ENCODE results near the gene XG.
"Not testable (repeated sequence)": the region's sequence is repeated elsewhere in the genome, so short reads cannot be mapped to it uniquely, and the experiment has no call there.

The XG gene

GRCh38 chrX:2751874-2752300 lies at the start of gene XG:
XG (plus strand) TSS chrX:2752040; CDS start chrX:2752275, 235 bp downstream.
- peak; percentile 48 for DNase-seq

GRCh38 chrX:2703991-2704369 lies 47.9 kb upstream of the XG start:
- DNase-seq: peak; percentile 50

- no peak for DNase-seq
Measured at GRCh38 chrX:2705046-2705832, 46.6 kb upstream of the XG start.

GRCh38 chrX:2707334-2707760 lies 44.5 kb upstream of the XG start:
- peak; percentile 73 for DNase-seq

GRCh38 chrX:2708021-2708420 lies 43.8 kb upstream of the XG start:
- no peak for DNase-seq

GRCh38 chrX:2708592-2709188 lies 43.1 kb upstream of the XG start:
- no peak for DNase-seq

- no peak for DNase-seq
Measured at GRCh38 chrX:2709556-2709955, 42.3 kb upstream of the XG start.

- DNase-seq: no peak
Measured at GRCh38 chrX:2710041-2710840, 41.6 kb upstream of the XG start.

GRCh38 chrX:2711441-2711840 lies 40.4 kb upstream of the XG start:
- no peak for DNase-seq

- DNase-seq: no peak
Measured at GRCh38 chrX:2712428-2712827, 39.4 kb upstream of the XG start.

GRCh38 chrX:2712890-2713840 lies 38.7 kb upstream of the XG start:
- no peak for DNase-seq

GRCh38 chrX:2714551-2714950 lies 37.3 kb upstream of the XG start:
- DNase-seq: no peak

- no peak for DNase-seq
Measured at GRCh38 chrX:2715066-2715600, 36.7 kb upstream of the XG start.

- DNase-seq: no peak
Measured at GRCh38 chrX:2717312-2717711, 34.5 kb upstream of the XG start.

- DNase-seq: no peak
Measured at GRCh38 chrX:2718821-2719220, 33.0 kb upstream of the XG start.

GRCh38 chrX:2719774-2720447 lies 31.9 kb upstream of the XG start:
- DNase-seq: no peak

GRCh38 chrX:2723286-2723879 lies 28.5 kb upstream of the XG start:
- no peak for DNase-seq

- not testable (repeated sequence) for DNase-seq
Measured at GRCh38 chrX:2727264-2727663, 24.6 kb upstream of the XG start.

- DNase-seq: no peak
Measured at GRCh38 chrX:2732076-2732475, 19.8 kb upstream of the XG start.

GRCh38 chrX:2732649-2733048 lies 19.2 kb upstream of the XG start:
- no peak for DNase-seq

GRCh38 chrX:2733286-2733685 lies 18.6 kb upstream of the XG start:
- no peak for DNase-seq

Data from left hindlimb (tissue), 1 donor.